Adrenal gland (tissue), 19 donors: ENCODE data around the gene VTN. TPM values are rescaled to one million over a fixed set of nuclear protein-coding genes. Genes with fewer than 3 reads are reported as not detected.
A peak's percentile ranks its signal among the peaks of the same experiment; 100 is the strongest.

Experiments
- DNase-seq, 7 donors: peaks; one replicate each; pipeline ENCODE4 v3.0.0-alpha.2; 2019 to 2020
- H3K27ac ChIP-seq, 5 donors: fragments of 200-600 bp; sonication (generic) in 4 of 5; 1 replicate in 3 of 5; 2 replicates in 2 of 5; pipeline versions ENCODE4 v1.5.1 to v1.8.0; 2016 to 2020; ENCODE audit warnings: mild to moderate bottlenecking in 1 of 5
- H3K27me3 ChIP-seq: fragments of 200-600 bp; 2 replicates; pipeline ENCODE4 v1.8.0; 2021
- H3K36me3 ChIP-seq, 2 donors: fragments of 200-600 bp; replicated peaks in 1 of 2; 1 replicate in 1 of 2; 2 replicates in 1 of 2; pipeline versions ENCODE4 v1.5.1 to v1.8.0; 2018 to 2022
- H3K4me1 ChIP-seq, 2 donors: fragments of 200-600 bp; replicated peaks in 1 of 2; 1 replicate in 1 of 2; 2 replicates in 1 of 2; pipeline versions ENCODE4 v1.5.1 to v1.8.0; 2018 to 2021
- H3K4me3 ChIP-seq, 4 donors: fragments of 200-600 bp; sonication (generic) in 3 of 4; one replicate each; pipeline ENCODE4 v1.5.1; 2016 to 2018
- H3K9me3 ChIP-seq, 3 donors: fragments of 200-600 bp; sonication (generic) in 1 of 3; replicated peaks in 1 of 3; 1 replicate in 2 of 3; 2 replicates in 1 of 3; pipeline versions ENCODE4 v1.5.1 to v1.8.0; 2016 to 2021
- POLR2A ChIP-seq, 2 donors: fragments of 450-650 bp; IDR thresholded peaks; one replicate each; pipeline ENCODE4 v1.6.1; 2017; ENCODE audit warnings: antibody characterized with exemption in 2 of 2, mild to moderate bottlenecking in 2 of 2, moderate library complexity in 1 of 2
- WGBS, 4 donors: extraction: QIAGEN DNeasy Blood & Tissue Kit in 2 of 4; methylation state at CpG; one replicate each; pipeline versions ENCODE4 v1.1.5 to v1.1.7; 2013 to 2017; 5-methylcytosine and 5-hydroxymethylcytosine counted together
- intact Hi-C, 2 donors: fragments of 100-400 bp; cut with DNase I; formaldehyde crosslinking; loops; one replicate each; pipeline versions ENCODE4 v1.14.1 to v1.15.0; 2022 to 2023
- long read RNA-seq, 10 donors: library from polyadenylated mRNA in 3 of 10; unstranded in 2 of 10; stranded (forward) in 1 of 10; transcript quantifications; one replicate each; pipeline ENCODE4 v2.0.0 and lab custom pipeline, GENCODE V29; 2021 to 2026
- polyA plus RNA-seq, 3 donors: library from polyadenylated mRNA; stranded (reverse); fragments of 200-250 nt in 2 of 3; fragments of 350-450 nt in 1 of 3; fragmentation: Illumina TruSeq in 1 of 3; extraction: RNeasy Lipid Tissue Mini Kit (QIAGEN cat#74804) in 1 of 3; gene quantifications; one replicate each; pipeline ENCODE4 v1.2.3, GENCODE V29; 2013 to 2014
- total RNA-seq, 9 donors: library from RNA; depleted of rRNA in 4 of 9; stranded (reverse); fragments of >200 nt in 4 of 9; fragments of 120-200 nt in 1 of 9; fragmentation: NEBNext Ultra II Directional in 1 of 9; extraction: Animal tissue kit (Norgen Biotek cat#: 25700) in 1 of 9; gene quantifications; one replicate each; pipeline versions ENCODE4 v1.1.0 to v1.2.4, GENCODE V29; 2013 to 2023
- TF ChIP-seq, protein P1 (sequence below), 6 experiments: fragments of 450-650 bp in 4 of 6; fragments of 200-600 bp in 2 of 6; sonication (generic) in 1 of 6; IDR thresholded peaks; 1 replicate in 5 of 6; 2 replicates in 1 of 6; pipeline versions ENCODE4 v1.5.1 to v1.8.0; 2016 to 2021; ENCODE audit warnings: antibody characterized with exemption in 6 of 6, mild to moderate bottlenecking in 2 of 6, moderate library complexity in 1 of 6
- donor health status: healthy with polysubstance abuse.
- donor health status: Bipolar disorder and iron deficiency.
- donor health status: DM: yes; HTN: yes; CAD: no.
- donor health status: DM: no; HTN: no; CAD: no.
- donor health status: DM: no; HTN: no; CAD: no.
- donor health status: DM: yes; HTN: yes; CAD: no.

VTN gene, protein sequence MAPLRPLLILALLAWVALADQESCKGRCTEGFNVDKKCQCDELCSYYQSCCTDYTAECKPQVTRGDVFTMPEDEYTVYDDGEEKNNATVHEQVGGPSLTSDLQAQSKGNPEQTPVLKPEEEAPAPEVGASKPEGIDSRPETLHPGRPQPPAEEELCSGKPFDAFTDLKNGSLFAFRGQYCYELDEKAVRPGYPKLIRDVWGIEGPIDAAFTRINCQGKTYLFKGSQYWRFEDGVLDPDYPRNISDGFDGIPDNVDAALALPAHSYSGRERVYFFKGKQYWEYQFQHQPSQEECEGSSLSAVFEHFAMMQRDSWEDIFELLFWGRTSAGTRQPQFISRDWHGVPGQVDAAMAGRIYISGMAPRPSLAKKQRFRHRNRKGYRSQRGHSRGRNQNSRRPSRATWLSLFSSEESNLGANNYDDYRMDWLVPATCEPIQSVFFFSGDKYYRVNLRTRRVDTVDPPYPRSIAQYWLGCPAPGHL
- total RNA-seq (100 to 1,000 TPM in 8 of 9 donors, 1 to 10 TPM in 1; 5.5 to 470 (median 220) TPM), polyA plus RNA-seq (100 to 1,000 TPM in 2 of 3 donors, 10 to 100 TPM in 1; 69.9 to 184 (median 122) TPM)
- long read RNA-seq, donor 1, transcript VTN-201 (8 exons, 2,149 nt) = major isoform, 7 of 8 reads
- long read RNA-seq, donor 1, partial matches to known transcripts = 0 of 8 reads
- long read RNA-seq, donor 1, other reads (novel, unspliced or antisense) = 0 of 8 reads
- long read RNA-seq, donor 2, partial matches to known transcripts = 0 of 2 reads
- long read RNA-seq, donor 2, other reads (novel, unspliced or antisense) = 0 of 2 reads
- long read RNA-seq, donor 3, transcript VTN-201 (8 exons, 2,149 nt) = major isoform, 5 of 5 reads
- long read RNA-seq, donor 3, partial matches to known transcripts = 0 of 5 reads
- long read RNA-seq, donor 3, other reads (novel, unspliced or antisense) = 0 of 5 reads
- long read RNA-seq, donor 4, transcript VTN-201 (8 exons, 2,149 nt) = major isoform, 755 of 805 reads
- long read RNA-seq, donor 4, partial matches to known transcripts = 26 of 805 reads
- long read RNA-seq, donor 4, other reads (novel, unspliced or antisense) = 24 of 805 reads
- long read RNA-seq, donor 5, transcript VTN-201 (8 exons, 2,149 nt) = major isoform, 1,022 of 1,074 reads
- long read RNA-seq, donor 5, partial matches to known transcripts = 16 of 1,074 reads
- long read RNA-seq, donor 5, other reads (novel, unspliced or antisense) = 36 of 1,074 reads
- long read RNA-seq, donor 6, transcript VTN-201 (8 exons, 2,149 nt) = major isoform, 101 of 106 reads
- long read RNA-seq, donor 6, partial matches to known transcripts = 3 of 106 reads
- long read RNA-seq, donor 6, other reads (novel, unspliced or antisense) = 2 of 106 reads
- long read RNA-seq, donor 7 = 0 reads
- long read RNA-seq, donor 8, transcript VTN-201 (8 exons, 2,149 nt) = major isoform, 57 of 107 reads
- long read RNA-seq, donor 8, partial matches to known transcripts = 49 of 107 reads
- long read RNA-seq, donor 8, other reads (novel, unspliced or antisense) = 0 of 107 reads
- long read RNA-seq, donor 9, partial matches to known transcripts = 0 of 3 reads
- long read RNA-seq, donor 9, other reads (novel, unspliced or antisense) = 0 of 3 reads
- long read RNA-seq, donor 10, transcript VTN-201 (8 exons, 2,149 nt) = major isoform, 19 of 32 reads
- long read RNA-seq, donor 10, partial matches to known transcripts = 13 of 32 reads
- long read RNA-seq, donor 10, other reads (novel, unspliced or antisense) = 0 of 32 reads

DNA sequence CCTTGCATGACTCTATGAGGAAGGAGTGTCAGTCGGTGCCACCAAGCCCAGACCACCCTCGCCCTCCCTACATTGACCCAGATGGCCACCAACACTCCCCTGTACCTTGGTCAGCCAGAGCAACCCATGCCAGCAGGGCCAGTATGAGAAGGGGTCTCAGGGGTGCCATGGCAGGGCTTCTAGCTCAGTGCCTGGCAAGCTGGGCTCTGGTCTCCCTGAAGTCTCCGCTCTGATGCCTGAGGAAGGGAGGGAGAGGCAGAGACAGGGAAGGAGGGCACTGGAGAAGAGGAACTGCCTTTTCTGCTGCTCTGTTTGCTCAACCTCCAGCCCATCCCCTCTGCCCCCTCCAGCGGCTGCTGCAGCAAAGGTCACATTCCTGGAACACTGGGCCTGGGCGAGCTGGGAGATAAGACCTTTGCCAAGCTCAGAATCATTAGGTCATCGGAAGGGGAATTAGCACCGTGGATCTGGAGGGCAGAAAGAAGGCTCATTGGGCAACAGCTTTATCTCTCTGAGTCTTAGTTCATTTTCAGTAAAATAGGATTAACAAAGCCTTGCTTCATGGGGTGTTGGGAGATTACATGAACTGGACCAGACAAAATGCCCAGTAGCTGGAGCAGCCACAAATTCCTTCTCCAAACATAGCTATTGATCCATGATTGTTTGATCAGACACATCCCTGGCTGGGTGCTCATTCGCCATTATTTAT is at the start of gene VTN:
Gene VTN, minus strand, starts transcription at position 273 of the 709 bp plus-strand sequence. Its CDS starts 104 bp downstream, at position 169.
- Histone ChIP-seq H3K27me3 (no peaks in the 10 kb centered on the region), H3K27ac (peak within 1 kb of the TSS; percentile 63 to 93 (median 79)), H3K4me3 (peak within 1 kb of the TSS in 1 of 4 donors; percentile 76), H3K4me1 (peaks cover 33 to 34% of the 10 kb centered on the region in 2 donors), H3K36me3 (no peaks in the 10 kb centered on the region), H3K9me3 (no peaks in the 10 kb centered on the region)
- peak; percentile 72 to 98 (median 94) for DNase-seq
- 12 to 20% (median 16%) methylated on average over 5 to 8 of the region's 8 CpGs for WGBS, 4 donors
- TF ChIP-seq, protein P1, sequence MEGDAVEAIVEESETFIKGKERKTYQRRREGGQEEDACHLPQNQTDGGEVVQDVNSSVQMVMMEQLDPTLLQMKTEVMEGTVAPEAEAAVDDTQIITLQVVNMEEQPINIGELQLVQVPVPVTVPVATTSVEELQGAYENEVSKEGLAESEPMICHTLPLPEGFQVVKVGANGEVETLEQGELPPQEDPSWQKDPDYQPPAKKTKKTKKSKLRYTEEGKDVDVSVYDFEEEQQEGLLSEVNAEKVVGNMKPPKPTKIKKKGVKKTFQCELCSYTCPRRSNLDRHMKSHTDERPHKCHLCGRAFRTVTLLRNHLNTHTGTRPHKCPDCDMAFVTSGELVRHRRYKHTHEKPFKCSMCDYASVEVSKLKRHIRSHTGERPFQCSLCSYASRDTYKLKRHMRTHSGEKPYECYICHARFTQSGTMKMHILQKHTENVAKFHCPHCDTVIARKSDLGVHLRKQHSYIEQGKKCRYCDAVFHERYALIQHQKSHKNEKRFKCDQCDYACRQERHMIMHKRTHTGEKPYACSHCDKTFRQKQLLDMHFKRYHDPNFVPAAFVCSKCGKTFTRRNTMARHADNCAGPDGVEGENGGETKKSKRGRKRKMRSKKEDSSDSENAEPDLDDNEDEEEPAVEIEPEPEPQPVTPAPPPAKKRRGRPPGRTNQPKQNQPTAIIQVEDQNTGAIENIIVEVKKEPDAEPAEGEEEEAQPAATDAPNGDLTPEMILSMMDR (IDR thresholded peaks at IDR 0.05) = peak in 2 of 6 experiments; percentile 6 to 20
- peak in 1 of 2 donors; percentile 63 for TF ChIP-seq POLR2A (IDR thresholded peaks at IDR 0.05)
- intact Hi-C loops = no loop called here

DNA sequence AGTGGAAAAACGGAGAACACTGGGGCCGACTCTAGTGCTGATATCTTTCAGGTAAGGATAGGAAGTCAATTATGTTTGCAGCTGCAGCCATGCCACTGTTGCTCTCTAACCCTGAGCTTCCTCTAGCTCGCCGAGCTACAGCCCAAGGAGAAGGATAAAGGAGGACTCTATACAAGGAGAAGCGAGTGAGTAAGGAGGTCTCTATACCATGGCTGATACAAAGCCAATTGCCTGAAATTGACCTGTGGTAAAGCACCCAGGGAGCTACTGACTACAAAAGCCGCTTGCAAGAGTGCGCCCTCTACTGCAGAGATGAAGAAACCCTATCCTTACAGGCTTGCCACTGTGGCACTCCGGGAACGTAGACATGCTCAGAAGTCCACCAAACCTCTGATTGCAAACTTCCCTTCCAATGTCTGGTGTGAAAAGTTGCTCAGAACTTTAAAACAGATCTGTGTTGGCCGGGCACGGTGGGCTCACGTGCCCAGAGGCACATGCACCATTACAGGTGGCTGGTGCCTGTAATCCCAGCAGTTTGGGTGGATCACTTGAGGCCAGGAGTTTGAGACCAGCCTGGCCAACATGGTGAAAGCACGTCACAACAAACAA is 46.7 kb upstream of the VTN start:
- DNase-seq = peak; percentile 63 to 85 (median 76)
- intact Hi-C loops = no loop called here
- H3K27ac ChIP-seq = no peak overlapping the region
- 15 to 20% (median 17%) methylated on average over 13 of the region's 13 CpGs for WGBS, 4 donors
- H3K4me3 ChIP-seq = no peak overlapping the region
- H3K27me3 ChIP-seq = no peaks in the 10 kb centered on the region
- no peaks in the 10 kb centered on the region for H3K9me3 ChIP-seq
- TF ChIP-seq, protein P1 (IDR thresholded peaks at IDR 0.05) = peak; percentile 44 to 75 (median 64)
- TF ChIP-seq POLR2A (IDR thresholded peaks at IDR 0.05) = no peak
- H3K36me3 ChIP-seq = no peaks in the 10 kb centered on the region
- no peaks in the 10 kb centered on the region for H3K4me1 ChIP-seq

DNA sequence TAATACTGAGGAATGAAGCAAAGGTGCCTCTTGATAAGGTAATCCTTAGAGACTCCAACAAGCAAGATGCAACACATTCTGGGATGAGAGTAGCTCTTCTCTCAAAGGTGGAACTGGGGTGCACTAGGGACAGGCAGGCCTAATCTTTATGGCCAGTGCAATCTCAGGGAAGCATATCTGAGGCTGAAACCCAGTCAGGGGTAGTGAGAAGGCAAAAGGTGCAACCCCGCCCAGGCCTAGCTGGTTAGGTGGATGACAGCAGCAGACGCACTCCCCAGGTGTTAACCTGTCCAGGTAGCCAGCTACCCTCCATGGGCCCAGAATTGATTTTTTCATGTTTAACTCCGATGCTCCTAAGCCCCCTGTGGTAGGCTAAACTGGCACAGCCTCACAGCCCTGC is 45.8 kb upstream of the VTN start:
- H3K4me1 ChIP-seq = no peaks in the 10 kb centered on the region
- no peak overlapping the region for H3K27ac ChIP-seq
- TF ChIP-seq, protein P1 (IDR thresholded peaks at IDR 0.05) = no peak
- no peak for DNase-seq
- 84 to 94% (median 89%) methylated on average over 3 of the region's 3 CpGs for WGBS, 4 donors
- H3K4me3 ChIP-seq = no peak overlapping the region
- intact Hi-C loops = no loop called here
- H3K9me3 ChIP-seq = no peaks in the 10 kb centered on the region
- no peaks in the 10 kb centered on the region for H3K36me3 ChIP-seq
- no peaks in the 10 kb centered on the region for H3K27me3 ChIP-seq
